SK-N-SH (cell line): ENCODE results near the gene BICC1.

ENCODE experiments used
- CHD2 ChIP-seq: fragments of 150-350 bp; IDR thresholded peaks from 2 replicates; pipeline ENCODE4 v1.6.1; 2018; ENCODE audit warnings: low read length; ENCODE audit not compliant: partially characterized antibody
- TF ChIP-seq, protein P1 (sequence below): fragments of 200-600 bp; sonication (generic); IDR thresholded peaks from 2 replicates; pipeline ENCODE4 v1.6.1; 2017; ENCODE audit warnings: antibody characterized with exemption, mild to moderate bottlenecking, moderate library complexity

DNA sequence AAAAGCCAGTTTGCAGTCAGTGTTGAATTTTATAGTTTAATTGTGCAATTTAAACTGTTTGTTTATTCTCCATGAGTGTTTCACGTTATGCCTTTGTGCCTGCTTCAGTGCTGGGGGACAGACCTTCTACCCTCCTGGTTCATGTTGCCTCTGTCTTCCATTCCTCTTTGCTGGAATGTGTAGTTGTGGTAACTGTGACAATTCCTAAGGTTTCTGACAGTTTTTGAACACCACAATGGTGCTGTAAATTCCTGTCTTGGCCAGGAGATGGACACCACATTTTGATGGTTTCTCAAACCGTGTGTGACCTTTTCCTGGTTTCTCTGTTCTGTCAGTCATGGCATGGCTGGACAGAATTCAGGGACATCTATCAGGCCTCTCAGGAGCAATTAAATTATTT lies 201.7 kb downstream of the BICC1 start:
- TF ChIP-seq, protein P1, sequence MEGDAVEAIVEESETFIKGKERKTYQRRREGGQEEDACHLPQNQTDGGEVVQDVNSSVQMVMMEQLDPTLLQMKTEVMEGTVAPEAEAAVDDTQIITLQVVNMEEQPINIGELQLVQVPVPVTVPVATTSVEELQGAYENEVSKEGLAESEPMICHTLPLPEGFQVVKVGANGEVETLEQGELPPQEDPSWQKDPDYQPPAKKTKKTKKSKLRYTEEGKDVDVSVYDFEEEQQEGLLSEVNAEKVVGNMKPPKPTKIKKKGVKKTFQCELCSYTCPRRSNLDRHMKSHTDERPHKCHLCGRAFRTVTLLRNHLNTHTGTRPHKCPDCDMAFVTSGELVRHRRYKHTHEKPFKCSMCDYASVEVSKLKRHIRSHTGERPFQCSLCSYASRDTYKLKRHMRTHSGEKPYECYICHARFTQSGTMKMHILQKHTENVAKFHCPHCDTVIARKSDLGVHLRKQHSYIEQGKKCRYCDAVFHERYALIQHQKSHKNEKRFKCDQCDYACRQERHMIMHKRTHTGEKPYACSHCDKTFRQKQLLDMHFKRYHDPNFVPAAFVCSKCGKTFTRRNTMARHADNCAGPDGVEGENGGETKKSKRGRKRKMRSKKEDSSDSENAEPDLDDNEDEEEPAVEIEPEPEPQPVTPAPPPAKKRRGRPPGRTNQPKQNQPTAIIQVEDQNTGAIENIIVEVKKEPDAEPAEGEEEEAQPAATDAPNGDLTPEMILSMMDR, result no peak
- TF ChIP-seq CHD2, result no peak
